NOMO-1 treated with DMSO at 0.1 percent for 48 hours (cell line): ENCODE results near the gene TRIOBP.

Experiments used
- DNase-seq: peaks from one replicate; lab custom pipeline; 2025; ENCODE audit not compliant: unreplicated experiment; lab: John Stamatoyannopoulos, UW

TRIOBP gene

DNA sequence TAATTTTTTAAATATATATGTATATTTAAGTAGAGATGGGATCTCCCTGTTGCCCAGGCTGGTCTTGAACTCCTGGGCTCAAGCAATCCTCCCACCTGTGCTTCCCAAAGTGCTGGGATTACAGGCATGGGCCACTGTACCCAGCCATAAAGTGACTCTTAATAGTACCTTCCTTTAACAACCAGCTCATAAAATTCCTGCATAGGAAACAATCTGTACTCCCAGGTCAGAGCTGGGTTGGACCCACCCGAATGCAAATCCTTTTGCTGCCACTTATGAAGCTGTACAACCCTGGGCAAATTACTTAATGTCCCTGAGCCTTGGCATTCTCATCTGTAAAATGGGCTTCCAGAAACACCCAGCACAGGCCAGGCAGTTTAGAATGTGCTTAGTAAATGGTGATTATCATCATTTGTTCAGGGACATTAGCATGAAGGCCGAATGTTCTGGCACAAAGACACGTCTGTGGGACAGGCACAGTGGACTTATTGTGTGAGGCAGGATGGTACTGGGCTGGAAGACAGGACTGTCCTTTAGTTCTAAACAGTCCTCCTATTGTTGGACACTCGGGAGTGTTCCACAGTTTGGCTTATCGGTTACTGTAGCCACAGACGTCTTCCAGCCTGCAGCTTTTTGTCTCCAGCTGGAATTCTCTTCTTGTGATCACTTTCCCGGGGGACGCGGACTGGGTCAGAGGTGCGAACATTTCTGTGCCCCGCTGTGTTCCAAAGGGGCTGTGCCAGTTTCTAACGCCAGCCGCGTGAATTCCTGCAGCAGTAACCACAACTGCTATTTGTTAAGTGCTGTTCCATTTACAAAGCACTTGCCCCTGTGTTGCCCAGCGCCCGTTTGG, 32.4 kb upstream of the TRIOBP start:
- DNase-seq, result no peak

GRCh38 chr22:37665487-37665886, 31.4 kb upstream of the TRIOBP start:
- no peak for DNase-seq

- no peak for DNase-seq
Measured at GRCh38 chr22:37669586-37669985, 27.3 kb upstream of the TRIOBP start.

DNA sequence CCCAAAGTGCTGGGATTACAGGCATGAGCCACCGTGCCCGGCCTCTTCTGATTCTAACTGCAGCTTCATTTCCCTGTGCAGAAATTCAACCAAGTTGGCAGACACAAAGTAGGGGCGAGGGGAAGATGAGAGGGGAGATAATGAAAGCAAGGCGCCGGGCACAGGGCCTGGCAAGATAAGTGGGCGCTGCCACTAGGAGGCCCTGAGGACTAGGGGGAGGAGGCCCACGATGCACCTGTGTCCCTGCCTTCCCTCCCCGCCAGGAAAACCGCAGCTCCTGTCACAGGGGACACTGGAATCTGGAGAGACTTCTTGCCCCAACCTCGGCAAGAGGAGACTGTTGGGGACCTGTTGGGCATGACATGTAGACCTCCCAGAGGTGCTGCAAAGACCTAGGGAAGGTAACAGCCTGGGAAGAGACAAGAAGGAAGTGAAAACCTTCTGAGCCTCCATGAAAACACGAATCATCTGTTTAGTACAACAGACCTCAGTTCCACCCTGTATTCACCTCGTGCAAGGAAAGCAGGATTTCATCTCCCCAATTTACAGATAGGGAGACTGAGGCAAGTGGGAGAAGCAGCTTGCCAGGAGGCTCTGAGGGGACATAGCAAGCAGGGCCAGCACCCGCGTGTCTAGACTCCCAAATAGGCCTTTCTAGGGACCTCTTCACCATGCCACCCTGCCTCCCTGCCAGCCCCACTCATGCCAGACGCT, 24.5 kb upstream of the TRIOBP start:
- DNase-seq, result no peak

- DNase-seq, result no peak
Measured at GRCh38 chr22:37672920-37673455, 23.9 kb upstream of the TRIOBP start.

GRCh38 chr22:37674248-37674647, 22.6 kb upstream of the TRIOBP start:
- no peak for DNase-seq

GRCh38 chr22:37674951-37675929, 21.6 kb upstream of the TRIOBP start, which contains the start of gene LGALS1:
Gene LGALS1, plus strand, starts transcription at chr22:37675636. Its CDS starts 67 bp downstream, at chr22:37675703.
- peak; percentile 94 for DNase-seq

- DNase-seq, result no peak
Measured at GRCh38 chr22:37675930-37676735, 20.7 kb upstream of the TRIOBP start.

GRCh38 chr22:37676736-37677492, 19.9 kb upstream of the TRIOBP start:
- DNase-seq, result peak; percentile 92

DNA sequence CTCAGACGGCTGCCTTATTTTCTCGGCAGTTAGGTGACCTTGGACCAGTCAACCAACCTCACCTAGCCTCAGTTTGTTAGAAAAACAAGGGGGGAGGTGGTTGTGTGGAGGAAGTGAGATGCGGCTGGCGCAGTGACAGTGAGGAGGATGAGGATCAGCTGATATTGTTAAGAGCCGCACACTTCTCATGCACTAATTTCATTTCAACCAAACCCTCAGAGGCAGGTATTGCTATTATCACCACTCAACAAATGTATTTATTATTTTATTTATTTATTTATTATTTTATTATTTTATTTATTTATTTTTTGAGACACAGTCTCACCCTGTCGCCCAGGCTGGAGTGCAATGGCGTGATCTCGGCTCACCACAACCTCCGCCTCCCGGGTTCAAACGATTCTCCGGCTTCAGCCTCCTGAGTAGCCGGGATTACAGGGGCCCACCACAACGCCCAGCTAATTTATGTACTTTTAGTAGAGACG, 19.3 kb upstream of the TRIOBP start:
- no peak for DNase-seq

GRCh38 chr22:37678372-37678771, 18.5 kb upstream of the TRIOBP start:
- DNase-seq, result no peak

DNA sequence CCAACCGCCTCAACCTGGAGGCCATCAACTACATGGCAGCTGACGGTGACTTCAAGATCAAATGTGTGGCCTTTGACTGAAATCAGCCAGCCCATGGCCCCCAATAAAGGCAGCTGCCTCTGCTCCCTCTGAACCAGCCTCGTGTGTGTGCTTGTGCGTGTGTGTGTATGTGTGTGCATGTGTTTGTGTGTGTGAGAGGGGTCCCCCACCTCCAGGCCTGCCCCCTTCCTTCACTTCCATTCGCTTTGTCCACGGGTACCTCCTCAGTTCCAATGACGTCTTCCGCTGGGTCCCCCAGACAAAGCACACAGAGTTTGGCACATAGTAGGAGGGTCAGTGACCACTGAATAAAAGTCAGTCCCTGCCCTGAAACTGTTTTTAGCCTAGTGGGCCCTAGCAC, 17.2 kb upstream of the TRIOBP start:
- no peak for DNase-seq

DNA sequence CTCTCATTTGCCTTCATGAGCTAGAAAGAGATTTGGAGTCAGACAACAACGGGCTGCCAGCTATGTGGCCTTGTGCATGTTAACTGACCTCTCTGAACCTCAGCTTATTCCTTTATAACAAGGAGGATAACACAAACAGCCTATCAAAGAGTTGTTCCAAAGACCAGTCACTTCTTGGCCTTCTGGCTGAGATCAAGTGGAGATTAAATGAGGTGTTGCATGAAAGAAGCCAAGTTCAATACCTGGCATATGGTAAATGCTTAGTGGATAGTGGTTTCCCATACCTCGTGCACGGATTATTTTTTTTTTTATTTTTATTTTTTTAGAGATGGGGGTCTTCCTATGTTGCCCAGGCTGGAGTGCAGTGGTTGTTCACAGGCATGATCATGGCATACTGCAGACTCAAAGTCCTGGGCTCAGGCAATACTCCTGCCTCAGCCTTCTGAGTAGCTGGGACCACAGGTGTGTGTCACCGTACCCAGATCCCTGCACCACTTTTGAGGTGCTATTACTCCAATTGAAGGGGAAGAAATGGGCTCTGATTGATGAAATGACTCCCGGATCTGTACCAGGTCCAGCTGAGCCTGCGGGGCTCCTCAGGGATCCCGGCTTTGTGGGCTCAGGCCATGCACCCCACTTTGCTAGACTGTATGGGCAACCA, 16.5 kb upstream of the TRIOBP start:
- no peak for DNase-seq

DNA sequence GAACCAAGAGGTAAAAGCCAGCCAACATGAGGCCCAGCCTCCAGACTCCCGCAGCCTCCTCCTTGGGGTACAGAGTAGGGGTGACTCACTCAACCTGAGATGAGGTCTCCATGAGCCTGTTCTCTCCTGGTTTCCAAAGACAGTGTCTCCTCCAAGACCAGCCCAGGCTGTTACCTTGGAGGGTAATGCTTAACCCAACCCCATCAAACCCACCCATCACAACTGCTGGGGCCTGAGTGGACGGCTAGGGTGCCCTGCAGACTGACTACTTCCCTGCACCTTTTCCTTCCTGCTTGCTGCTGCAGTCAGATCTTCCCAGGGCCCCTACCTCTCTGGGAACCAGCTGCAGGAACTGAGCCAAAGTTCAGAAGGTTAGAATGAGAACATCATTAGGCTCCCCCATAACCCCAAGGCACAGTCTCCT, 15.8 kb upstream of the TRIOBP start:
- no peak for DNase-seq

DNA sequence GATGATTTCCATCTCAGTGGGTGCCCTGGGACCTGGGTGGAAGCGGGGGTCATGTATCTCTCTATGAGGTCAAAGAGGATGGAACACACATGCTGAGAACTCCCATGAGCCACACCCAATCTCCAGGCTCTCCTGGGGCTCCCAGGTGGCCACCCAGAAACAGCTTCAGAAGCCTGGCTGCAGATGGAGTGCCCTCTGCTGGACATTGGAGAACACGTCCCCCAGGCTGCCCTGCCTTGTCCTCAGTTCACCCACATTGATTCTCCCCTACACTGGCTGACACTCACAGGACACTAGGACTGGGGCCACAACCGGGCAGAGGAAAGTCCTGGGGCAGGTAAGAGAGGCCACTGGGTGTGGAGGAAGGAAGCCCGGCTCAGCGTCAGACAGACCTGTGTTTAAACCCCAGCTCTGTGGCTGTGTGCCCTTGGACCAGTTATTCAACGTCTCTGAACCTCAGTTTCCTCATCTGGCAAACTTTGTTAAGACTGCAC, 15.2 kb upstream of the TRIOBP start:
- DNase-seq, result peak; percentile 68

- DNase-seq, result no peak
Measured at GRCh38 chr22:37684803-37685615, 11.8 kb upstream of the TRIOBP start.
